NOMO-1 (cell line): ENCODE results near the gene NEAT1.
A peak's percentile ranks its signal among the peaks of the same experiment; 100 is the strongest.

Experiments used
- DNase-seq, 2 experiments: peaks; one replicate each; lab custom pipeline; 2025; ENCODE audit not compliant: unreplicated experiment in 2 of 2; lab: John Stamatoyannopoulos, UW

NEAT1 gene

DNA sequence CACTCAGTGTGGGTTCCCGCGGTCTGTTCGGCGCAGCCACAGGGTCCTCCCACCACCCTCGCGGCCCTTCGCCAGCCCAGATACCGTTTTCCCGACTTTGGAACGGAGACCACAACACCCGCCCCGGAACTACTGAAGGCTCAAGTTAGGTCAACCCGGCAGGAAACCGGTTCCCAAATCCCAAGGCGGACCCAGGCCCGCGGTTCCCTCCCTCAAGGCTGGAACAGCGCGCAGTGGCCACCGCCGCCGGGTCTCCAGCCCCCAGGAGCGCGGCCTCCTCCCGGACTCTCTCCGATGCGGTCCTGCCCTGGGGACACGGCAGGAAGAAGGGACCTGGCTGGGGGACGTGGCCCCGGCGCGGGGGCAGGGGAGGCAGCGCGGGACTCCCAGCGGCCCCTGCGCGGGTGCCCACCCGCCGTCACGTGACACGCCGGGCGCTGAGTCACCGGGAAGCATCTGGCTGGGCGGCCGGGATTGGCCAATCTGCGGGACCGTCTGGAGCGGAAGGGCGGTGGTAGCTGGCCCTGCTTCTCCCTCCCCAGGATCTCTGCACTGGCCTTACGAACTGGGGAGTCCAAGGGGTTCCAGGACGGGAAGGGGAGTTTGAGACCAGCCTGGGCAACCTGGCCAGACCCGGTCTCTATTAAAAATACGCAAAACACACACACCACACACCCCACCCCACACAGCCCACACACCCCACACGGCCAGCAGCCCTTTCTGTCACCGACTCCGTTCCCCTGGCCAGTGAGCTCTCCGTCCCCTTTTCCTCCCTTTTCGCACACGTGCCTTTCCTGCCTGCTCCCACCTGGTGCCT, 54.8 kb downstream of the NEAT1 start:
- peak; percentile 88 to 95 for DNase-seq

DNA sequence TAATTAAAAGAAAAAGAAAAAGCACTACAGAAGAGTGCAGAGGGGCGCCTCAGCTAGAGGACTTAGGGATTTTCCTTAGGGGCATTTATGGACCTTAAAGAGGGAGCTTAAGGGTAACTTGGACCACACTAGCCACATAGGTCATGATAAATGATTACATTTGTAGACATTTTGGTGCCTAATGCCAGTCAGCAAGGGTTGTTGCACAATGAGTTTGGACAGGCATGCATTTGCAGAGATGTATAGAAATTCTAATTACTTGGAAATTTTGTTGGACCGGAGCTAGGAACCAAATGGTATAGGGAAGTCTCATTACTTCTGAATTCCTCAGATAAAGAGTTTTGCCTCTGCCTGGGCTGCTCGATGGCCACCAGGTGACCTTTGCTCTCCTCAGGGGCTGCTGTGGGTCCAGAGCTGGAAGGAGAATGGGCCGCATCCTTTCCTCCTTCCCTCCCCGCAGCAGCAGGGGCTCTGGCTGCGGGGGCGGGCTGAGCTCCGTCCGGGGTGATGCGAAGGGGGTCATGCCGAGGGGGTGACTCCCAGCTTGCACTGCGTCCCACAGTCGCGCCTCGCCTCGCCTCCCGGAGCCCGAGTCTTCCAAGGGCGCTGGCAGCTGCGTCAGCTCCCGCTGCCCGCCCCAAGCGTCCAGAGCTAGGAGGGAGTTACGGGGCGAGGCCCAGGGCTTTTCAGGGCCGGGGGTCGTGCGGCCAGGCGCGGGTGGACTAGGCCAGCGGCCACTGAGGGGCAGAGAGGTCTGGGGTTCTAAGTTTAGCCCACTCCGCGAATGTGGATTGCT, 56.0 kb downstream of the NEAT1 start:
- no peak for DNase-seq

DNA sequence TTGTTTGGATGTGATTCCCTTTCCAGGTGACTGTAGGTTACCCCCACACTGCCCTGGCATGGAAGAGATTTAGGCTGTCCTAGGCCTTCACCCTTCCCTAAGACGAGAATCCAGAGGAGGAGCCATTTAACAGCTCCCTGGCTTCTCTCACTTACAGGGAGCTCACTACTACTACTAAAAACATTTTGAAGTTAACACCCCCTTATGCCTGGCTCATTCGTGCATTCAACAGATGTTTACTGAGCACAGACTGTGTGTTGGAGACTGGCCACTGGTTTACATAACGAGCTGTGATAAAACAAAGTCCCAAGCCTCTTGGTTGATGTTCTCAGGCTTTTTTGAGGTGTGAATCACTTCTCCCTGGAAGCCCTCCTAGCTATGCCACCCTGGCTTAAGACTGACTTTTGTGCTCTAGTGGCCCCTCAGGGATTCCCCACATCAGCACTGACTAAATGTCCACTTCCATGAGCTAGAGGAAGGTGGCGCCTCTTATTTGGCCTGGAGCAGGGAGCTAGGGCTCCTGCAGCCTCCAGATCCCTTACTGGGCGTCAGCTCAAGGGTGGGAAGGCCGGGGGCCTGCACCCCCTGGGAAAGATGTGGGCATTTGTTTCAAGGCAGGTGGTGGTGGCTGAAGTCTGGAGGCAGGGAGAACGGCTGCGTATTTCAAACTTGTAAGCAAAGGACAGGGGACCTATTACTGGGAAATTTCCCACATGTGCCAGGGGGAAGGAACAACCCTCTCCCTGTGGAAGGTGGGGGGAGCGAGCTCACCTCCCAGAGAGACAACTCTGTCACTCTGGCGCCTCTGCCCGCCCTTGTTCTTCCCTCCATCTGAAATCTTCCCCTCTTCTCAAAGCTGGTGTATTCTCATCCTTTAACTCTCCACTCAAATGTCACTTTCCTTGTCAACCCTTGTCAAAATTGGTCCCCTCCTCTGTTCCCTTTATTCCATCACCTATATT, 56.9 kb downstream of the NEAT1 start:
- no peak for DNase-seq

DNA sequence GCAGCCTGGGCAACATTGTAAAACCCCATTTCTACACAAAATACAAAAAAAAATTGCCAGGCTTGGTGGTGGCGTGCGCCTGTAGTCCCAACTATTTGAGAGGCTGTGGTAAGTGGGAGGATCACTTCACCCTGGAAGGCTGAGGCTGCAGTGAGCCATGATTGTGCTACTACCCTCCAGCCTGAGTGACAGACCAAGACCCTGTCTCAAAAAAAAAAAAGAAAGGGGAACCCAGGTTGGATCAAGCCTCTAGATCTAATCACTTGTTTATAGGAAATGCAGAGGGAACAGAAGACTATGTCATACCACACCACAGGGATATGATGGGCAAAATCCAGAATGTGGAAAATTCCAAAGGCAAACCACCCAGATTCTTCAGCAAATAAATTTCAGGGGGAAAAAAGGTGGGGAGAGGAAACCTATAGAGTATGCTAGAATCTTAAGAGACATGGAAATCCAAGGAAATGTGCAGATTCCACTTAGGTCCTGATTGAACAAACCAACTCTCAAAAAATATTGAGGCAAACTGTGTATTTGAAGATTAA, 59.8 kb downstream of the NEAT1 start:
- DNase-seq = no peak

DNA sequence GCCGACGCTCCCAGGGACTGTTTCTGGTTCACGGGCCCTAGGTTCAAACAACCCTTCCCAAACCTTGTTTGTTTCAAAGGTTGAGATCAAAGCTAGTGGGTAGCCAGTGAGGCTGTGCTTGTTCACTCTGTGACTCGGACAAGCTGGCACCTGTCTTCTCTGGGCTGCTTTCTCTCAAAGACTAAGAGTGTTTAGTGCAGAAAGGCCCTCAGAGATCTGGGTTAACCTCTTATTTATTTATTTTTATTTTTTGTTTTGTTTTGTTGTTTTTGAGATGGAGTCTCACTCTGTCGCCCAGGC, 63.3 kb downstream of the NEAT1 start:
- no peak for DNase-seq

DNA sequence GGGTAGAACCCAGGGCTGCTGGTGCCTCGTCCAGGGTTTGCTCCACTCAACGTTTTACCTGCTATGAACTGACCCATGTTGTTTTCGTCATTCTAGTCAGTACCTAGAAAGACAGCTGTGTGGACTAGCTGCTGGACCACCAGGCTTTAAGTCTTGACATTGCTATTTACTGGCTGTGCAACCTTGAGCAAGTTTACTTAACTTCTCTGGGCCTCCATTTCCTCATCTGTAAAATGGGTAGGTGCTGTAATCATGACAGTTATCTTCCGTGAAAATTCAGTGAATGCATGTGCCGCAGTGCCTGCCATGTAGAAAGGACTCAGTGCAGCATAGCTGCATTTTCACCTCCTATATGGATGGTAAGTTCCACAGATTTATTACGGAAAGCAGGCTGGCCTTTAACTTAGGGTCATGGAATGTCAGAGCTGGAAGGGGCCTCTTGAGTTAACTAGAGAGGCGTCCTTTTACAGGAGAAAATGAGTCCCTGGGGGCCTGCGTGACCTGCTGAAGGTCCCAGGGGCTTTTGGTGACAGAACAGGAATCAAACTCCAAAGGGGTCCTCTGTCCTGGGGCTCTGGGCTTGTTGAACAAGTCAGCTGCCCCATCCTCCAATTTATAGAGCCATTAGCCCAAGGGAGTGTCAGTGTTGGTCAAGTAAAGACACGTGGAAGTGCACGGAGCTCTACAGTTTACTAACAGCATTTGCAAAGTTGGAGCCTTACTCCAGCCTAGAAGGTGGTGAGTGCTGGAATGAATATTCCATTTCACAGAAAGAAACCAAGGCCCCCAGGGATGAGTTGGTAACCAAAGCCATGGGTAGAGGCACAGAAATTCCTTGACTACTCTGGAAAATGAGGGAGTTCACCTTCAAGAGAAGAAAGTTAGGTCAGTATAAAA, 64.2 kb downstream of the NEAT1 start:
- no peak for DNase-seq

DNA sequence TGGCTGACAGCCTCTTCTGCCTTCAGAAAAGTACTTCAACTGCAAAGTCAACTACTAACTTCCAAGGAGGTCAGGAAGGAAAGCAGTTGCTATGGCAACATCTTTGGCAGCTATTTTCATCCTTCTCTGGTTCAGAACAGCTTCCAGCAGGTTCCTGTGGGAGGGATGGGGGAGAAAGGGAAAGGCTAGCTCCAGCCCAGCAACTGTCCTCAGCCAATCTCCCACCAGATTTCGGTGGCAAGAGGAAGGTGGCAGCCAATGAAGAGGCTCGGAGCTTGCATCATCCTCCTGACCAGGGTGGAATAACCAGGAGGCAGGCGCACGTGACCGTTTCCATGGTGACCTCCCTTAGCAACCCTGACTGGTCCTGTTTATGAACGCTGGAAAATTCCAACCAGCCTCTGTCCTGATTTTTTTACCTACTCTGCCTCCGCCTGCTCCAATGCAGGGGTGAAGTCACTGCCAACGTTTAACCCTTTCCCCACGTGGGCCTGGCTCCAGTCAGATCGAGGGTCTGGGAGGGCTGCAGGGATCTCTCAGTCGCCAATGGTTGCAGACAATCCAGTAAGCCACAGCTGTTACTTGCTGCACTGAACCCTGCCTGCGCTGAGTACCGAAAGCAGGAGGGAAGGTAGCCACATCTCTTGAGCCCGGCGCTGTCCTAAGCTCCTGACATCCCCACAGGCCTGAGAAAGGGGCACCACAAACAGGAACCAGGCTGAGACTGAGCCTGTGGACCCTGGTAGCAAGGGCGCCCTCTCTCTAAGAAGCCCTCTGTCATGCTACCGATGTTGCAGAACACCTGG, 65.1 kb downstream of the NEAT1 start:
- peak; percentile 72 to 74 for DNase-seq

DNA sequence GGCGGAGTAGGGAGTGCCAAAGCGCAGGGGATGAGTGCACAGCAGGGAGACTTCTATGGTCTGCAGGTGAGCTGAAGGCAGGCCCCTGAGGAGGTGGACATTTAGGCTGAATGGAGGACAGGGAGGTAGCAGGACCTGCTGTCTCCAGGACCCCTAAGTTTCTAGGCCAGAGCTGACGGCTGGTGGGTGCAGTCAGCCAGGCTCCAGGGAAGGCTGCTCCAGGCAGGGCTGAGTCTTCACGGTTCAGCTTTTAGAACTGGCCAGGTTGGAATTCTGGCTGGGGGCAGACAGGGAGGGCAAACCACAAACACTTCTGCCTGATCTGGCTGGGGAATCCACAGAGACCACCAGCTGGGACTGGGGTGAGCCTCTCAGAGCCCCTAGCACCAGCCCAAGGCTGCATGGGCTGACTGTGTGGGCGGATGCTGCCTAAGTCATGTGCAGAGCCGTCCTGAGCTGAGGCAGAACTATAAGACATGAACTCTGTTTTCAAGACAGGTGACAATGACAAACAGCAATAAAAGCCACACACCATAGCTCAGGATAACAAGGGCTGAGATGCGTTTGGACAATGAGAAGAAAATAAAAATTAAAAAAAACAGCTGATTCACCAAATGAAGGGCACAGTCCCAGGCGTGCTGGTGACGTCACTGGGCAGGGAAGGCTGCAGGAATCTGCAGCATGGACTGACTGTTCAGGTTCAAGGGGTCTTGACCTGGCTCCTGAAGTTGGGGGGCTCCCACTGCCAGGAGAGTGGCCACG, 65.9 kb downstream of the NEAT1 start:
- DNase-seq = no peak

DNA sequence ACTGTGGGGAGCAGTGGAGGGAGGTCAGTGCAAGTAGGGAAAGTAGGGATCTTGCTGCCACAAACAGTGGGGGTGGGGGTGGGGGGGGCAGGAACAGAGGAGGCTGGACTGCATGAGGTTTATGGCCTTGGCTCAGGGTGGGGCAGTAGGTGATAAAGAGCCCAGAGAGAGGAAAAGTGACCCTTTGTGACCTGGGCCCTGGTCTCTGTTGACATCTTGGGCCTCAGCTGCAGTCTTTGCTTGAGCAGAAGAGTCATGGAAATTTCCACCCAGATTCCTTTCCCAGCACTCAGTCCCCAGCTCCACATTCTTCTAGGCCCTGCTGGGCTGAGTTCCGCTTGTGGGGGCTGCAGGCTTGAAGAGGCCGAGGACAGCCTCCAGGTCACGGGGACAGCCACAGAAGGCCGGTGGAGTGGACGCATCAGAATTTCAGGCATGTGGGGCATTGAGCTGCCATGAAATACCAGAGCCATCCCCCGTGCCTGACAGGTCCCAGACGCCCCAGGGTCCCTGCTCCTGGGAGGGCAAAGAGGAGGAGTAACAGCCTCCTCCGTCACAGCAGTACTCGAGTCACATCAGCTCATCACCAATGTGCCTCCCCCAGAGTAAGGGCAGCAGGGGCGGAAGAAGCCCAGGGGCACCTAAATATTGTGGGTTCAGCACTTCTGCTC, 66.6 kb downstream of the NEAT1 start:
- DNase-seq = no peak

DNA sequence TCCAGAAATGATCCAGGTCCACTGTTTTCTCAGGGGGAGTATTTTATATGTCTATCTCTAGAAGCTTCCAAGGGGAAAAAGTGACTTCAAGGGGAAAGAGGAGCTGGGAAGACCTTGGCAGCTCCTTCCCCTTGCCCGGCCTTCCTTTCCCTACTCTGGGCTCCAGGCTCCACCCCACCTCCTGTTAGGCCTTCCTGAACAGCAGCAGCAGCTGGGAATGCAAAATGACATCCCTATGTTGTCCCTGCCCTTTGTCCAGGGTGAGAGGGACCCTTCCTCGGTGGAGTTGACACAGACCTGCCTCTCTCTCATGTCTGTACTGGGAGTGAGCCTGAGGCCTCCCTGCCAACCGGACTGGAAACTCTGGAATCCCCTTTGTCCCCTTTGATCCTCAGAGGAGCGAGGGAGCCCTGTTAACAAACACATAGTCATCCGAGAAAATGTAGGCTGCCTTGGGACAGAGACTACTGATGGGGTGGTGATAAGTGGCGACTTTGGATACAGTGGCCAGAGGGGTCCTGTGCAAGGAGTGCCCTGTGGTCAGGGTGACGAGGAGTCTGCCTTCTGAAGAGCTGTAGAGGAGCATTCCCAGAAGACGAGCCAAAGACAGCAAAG, 67.2 kb downstream of the NEAT1 start:
- DNase-seq = no peak

DNA sequence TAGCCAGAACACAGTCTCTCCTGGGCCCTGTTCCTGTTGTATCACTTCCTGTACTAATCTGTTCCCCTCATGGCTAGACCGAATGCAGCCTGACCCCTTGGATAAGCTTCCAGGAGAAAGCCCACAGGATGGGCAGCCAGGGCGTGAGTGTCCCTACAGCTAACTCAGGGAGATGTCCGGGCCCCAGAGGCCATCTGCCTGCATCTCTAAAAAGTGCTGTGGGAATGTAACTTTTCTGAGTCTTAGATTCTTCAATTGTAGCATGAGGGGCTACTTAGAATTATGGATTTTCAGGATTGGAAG, 68.5 kb downstream of the NEAT1 start:
- no peak for DNase-seq

DNA sequence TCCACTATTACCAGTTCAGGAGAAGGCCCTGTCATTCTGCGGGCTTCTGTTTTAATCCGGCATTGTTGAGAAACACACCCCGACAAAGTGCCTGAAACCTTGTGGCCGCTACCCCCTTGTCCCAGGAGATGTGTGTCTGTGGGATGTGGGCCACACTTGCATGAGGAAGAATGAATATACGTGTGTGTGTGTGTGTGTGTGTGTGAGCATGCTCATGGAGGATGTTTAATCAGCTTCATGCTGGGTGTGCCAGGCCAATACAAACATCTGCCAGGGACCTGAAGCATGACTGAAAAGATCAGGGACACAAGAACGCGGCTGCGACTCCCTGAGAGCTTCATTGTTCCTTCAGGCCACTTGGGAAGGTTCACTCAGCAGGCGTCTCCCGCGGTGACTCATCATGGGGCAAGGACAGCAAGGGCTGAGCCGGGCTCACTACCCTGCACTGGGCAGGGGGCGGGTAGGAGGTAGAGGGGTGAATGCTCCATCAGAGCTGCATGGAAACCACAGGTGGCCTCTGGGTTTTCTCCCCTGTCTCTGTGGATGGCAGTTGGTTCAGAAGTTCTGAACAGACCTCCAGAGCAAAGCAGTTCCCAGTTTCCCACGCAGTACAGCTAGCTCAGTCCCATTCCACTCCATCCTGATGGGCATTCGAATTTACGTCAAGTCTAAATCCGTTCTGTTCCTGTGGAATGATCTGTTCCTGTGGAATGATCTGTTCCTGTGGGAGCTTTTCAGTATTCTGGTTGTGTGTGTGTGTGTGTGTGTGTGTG, 69.2 kb downstream of the NEAT1 start:
- no peak for DNase-seq

DNA sequence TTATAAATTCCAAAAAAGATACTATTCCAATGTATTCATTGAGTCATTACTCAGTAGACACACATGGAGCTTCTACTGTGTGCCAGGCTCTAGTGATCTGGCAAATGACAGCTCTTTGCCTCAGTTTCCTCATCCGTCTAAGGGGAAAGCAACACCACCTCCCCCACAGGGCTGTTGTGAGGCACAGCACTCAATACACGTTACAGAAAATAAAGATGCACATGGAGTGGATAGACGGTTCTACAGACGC, 69.7 kb downstream of the NEAT1 start:
- no peak for DNase-seq

DNA sequence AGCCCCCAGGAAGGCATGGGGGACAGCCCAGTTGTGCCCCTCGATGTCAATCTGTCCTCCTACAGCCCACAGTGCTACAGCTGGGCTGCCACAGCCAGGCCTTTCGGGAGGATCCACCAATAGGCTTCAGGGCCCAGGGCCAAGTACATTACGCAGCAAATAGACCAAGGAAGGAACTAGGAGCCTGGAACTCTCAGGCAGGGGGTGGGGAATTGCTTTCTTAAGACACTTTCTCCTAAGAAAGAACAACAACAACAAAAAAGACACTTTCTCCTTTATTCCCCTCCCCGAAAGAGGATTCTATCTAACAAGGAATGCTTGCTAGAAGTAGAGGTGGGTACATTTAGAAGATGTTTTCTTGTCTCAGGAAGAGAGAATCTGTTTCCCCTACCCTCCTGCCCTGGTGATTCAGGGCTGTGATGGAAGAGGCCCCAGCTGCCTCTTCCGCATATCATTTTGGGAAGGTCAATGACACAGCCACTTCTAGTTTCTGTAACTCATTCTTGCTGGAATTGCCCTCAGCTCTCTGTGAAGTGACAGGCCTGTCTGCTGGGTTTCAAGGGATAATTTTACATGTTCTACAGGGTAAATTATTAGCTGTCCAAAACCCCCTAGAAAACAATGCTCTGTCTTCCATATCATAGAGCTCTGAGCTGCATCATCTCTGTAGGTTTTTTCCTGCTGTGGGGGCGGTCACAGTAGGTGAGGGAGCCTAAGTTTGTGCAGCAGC, 70.2 kb downstream of the NEAT1 start:
- peak; percentile 54 to 76 for DNase-seq

DNA sequence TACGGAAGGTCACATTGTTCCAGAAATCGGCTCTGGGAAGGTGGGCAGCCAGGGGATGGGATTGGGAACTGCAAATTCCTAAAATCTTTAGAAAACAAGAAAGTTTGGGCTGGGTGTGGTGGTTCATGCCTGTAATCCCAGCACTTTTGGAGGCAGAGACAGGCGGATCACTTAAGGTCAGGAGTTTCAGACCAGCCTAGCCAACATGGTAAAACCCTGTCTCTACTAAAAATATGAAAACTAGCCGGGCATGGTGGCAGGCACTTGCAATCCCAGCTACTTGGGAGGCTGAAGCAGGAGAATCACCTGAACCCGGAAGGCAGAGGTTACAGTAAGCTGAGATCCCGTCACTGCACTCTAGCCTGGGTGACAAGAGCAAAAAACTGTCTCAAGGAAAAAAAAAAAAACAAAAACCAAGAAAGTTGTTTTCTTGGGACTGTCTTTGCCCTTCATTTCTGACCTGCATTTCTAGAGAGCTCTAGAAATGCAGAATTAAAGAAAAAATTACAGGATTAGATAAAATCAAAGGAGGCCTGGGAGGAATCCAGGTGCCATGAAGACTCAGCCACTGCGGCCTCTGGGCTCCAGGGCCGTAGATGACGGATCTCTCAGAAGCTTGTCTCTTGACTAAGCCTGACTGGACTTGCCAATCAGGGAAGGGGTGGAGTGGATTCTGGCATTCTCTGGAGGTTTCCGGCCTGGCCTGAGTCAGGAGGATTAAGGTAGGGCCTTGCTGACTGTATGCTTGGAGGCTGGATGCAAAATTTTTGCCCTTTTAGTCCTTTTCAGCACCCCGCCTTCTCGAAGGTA, 71.0 kb downstream of the NEAT1 start:
- DNase-seq = no peak
